ENCODE measurements around the gene STUB1. TPM values are rescaled to one million over a fixed set of nuclear protein-coding genes. Genes with fewer than 3 reads are reported as not detected.
"Not testable (repeated sequence)": the region's sequence is repeated elsewhere in the genome, so short reads cannot be mapped to it uniquely, and the experiment has no call there.

The STUB1 gene
- total and polyA plus RNA-seq, 2 donors (not counting 1 experiment from before 2014, with no cell fraction given) = 94.6 to 133 TPM

DNA sequence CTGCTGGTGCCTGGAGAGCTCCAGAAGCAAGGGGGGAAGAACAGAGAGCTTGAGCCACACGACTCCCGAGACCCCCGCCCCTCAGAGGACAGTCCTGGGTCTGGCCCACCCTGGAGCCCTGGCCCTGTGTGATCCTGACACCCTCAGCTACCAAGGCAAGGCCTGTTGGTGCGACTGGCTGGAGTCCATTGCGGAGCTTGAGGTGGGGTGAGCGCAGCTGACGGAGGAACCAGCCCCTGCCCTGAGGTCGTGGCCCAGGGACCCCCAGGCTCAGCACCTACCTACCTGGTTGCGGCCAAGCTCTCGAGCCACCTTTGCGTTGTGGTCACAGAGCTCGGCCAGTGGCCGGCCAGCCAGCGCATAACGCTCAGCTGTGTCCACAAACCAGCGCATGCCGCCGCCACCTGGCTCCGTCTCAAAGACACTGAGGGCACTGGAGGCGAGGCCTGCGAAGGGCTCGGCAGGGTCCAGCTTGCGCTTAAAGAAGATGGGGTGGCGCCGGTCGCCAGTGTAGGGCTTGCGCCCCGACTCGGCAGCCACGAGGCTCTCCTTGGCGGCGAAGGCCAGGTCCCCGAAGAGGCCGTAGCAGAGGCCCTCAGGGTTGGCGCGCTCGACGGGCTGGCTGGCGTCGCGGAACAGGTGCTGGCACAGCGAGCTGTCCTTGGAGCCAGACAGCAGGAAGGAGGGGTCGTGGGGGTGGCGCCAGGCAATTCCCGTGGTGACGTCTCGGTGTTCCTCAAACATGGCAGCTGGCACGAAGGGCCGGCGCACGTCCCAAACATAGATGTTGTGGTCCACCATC is 6.5 kb downstream of the STUB1 start:
- TF ChIP-seq, protein P1, sequence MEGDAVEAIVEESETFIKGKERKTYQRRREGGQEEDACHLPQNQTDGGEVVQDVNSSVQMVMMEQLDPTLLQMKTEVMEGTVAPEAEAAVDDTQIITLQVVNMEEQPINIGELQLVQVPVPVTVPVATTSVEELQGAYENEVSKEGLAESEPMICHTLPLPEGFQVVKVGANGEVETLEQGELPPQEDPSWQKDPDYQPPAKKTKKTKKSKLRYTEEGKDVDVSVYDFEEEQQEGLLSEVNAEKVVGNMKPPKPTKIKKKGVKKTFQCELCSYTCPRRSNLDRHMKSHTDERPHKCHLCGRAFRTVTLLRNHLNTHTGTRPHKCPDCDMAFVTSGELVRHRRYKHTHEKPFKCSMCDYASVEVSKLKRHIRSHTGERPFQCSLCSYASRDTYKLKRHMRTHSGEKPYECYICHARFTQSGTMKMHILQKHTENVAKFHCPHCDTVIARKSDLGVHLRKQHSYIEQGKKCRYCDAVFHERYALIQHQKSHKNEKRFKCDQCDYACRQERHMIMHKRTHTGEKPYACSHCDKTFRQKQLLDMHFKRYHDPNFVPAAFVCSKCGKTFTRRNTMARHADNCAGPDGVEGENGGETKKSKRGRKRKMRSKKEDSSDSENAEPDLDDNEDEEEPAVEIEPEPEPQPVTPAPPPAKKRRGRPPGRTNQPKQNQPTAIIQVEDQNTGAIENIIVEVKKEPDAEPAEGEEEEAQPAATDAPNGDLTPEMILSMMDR (conservative IDR thresholded peaks at IDR 0.05 in 1 of 2, IDR thresholded peaks at IDR 0.05 in 1 of 2; ENCODE audit: low read depth in 1 of 2, low read length in 2 of 2) = no peak
- no peak for TF ChIP-seq EZH2 (IDR thresholded peaks at IDR 0.05; ENCODE audit: low read length, missing control alignments)
- Histone ChIP-seq H3K4me1 (ENCODE audit: control insufficient read depth, extremely low read depth, insufficient read depth, low read length) (peaks cover 14% of the 10 kb centered on the region), H3K4me3 (replicated peaks in 1 of 4; ENCODE audit: control extremely low read depth in 1 of 4, insufficient read depth in 1 of 4, low read depth in 3 of 4, low read length in 4 of 4) (no peak overlapping the region), H3K79me2 (ENCODE audit: control insufficient read depth, insufficient read depth, low read length) (peaks cover 28% of the 10 kb centered on the region), H4K20me1 (ENCODE audit: control insufficient read depth, extremely low read depth, insufficient read depth, low read length) (no peaks in the 10 kb centered on the region), H3K4me2 (ENCODE audit: extremely low read depth, insufficient read depth, low read length) (no peak overlapping the region), H3K9me3 (ENCODE audit: control insufficient read depth, insufficient read depth, low read depth, low read length) (no peaks in the 10 kb centered on the region), H3K27me3 (ENCODE audit: control insufficient read depth, insufficient read depth, low read length) (no peaks in the 10 kb centered on the region), H3K27ac (ENCODE audit: insufficient read depth, low read length) (no peak overlapping the region), H3K36me3 (ENCODE audit: control insufficient read depth, insufficient read depth, low read length) (peaks cover 35% of the 10 kb centered on the region), H3K9ac (ENCODE audit: insufficient read depth, low read length) (no peak overlapping the region), H2AFZ (ENCODE audit: low read length) (no peak overlapping the region)
- no peak for DNase-seq (ENCODE audit: low read depth in 2 of 2)

DNA sequence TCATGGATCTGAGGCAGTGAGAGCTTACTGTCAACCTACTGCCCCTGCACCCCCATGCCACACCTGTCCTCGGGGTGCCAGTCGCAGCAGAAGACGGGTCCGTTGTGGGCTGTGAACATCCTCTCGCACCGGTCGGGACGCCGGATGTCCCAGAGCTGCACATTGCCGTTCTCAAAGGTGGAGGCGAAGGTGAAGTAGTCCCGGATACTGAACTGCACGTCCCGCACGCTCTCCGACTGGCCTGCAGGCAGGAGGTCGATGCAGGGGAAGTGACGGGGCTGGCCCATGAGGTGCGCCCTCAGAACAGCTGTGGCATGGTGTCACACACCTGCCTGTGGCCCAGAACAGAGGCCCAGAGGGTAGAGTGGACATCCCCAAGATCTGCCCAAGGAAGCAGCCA is 7.3 kb downstream of the STUB1 start:
- Histone ChIP-seq H3K4me3 (replicated peaks in 1 of 4; ENCODE audit: control extremely low read depth in 1 of 4, insufficient read depth in 1 of 4, low read depth in 3 of 4, low read length in 4 of 4) (no peak overlapping the region), H3K27me3 (ENCODE audit: control insufficient read depth, insufficient read depth, low read length) (no peaks in the 10 kb centered on the region), H3K27ac (ENCODE audit: insufficient read depth, low read length) (no peak overlapping the region), H3K4me2 (ENCODE audit: extremely low read depth, insufficient read depth, low read length) (no peak overlapping the region), H2AFZ (ENCODE audit: low read length) (no peak overlapping the region), H3K9ac (ENCODE audit: insufficient read depth, low read length) (no peak overlapping the region), H3K36me3 (ENCODE audit: control insufficient read depth, insufficient read depth, low read length) (peaks cover 27% of the 10 kb centered on the region), H3K4me1 (ENCODE audit: control insufficient read depth, extremely low read depth, insufficient read depth, low read length) (peaks cover 9% of the 10 kb centered on the region), H3K9me3 (ENCODE audit: control insufficient read depth, insufficient read depth, low read depth, low read length) (no peaks in the 10 kb centered on the region), H3K79me2 (ENCODE audit: control insufficient read depth, insufficient read depth, low read length) (peaks cover 19% of the 10 kb centered on the region), H4K20me1 (ENCODE audit: control insufficient read depth, extremely low read depth, insufficient read depth, low read length) (no peaks in the 10 kb centered on the region)
- TF ChIP-seq, protein P1 (conservative IDR thresholded peaks at IDR 0.05 in 1 of 2, IDR thresholded peaks at IDR 0.05 in 1 of 2; ENCODE audit: low read depth in 1 of 2, low read length in 2 of 2) = no peak
- no peak for TF ChIP-seq EZH2 (IDR thresholded peaks at IDR 0.05; ENCODE audit: low read length, missing control alignments)
- no peak for DNase-seq (ENCODE audit: low read depth in 2 of 2)

DNA sequence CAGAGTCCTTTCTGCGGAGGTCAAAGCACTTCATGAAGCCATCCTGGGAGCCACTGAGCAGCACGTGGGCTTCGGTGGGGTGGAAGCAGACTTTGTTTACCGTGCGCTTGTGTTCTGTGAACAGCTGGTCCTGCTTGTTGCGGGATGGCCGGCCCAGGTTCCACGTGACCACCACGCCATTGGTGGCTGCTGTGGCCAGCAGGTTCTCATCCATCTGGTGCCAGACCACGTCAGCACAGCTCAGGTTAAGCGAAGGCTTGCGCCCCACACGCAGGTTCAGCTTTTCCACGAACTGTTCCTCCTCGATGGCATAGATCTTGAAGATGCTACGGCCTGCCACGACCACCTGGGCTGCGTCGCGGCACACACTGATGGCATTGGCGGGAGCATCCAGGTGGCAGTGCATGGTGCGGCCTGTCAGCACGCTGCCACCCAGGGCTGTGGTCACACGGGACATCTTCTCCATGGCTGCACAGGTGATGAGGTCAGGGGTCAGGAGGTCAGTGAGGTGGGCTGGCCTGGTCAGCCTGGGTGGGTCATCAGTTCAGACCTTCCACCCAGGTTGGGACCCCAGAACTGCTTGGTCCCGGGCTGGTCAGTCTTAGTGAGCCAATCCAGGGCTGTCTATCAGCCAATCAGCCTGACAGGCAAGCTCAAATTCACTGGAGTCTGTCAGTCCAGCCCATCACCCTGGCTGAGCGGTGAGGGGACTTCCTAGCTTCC is 9.1 kb downstream of the STUB1 start:
- H2AFZ ChIP-seq (ENCODE audit: low read length) = peak overlapping the region; percentile 6
- H3K4me2 ChIP-seq (ENCODE audit: extremely low read depth, insufficient read depth, low read length) = peak overlapping the region; percentile 91
- no peaks in the 10 kb centered on the region for H3K9me3 ChIP-seq (ENCODE audit: control insufficient read depth, insufficient read depth, low read depth, low read length)
- no peak for TF ChIP-seq EZH2 (IDR thresholded peaks at IDR 0.05; ENCODE audit: low read length, missing control alignments)
- TF ChIP-seq, protein P1 (conservative IDR thresholded peaks at IDR 0.05 in 1 of 2, IDR thresholded peaks at IDR 0.05 in 1 of 2; ENCODE audit: low read depth in 1 of 2, low read length in 2 of 2) = no peak
- peaks cover 3% of the 10 kb centered on the region for H3K4me1 ChIP-seq (ENCODE audit: control insufficient read depth, extremely low read depth, insufficient read depth, low read length)
- no peak for DNase-seq (ENCODE audit: low read depth in 2 of 2)
- no peaks in the 10 kb centered on the region for H4K20me1 ChIP-seq (ENCODE audit: control insufficient read depth, extremely low read depth, insufficient read depth, low read length)
- peak overlapping the region; percentile 67 for H3K27ac ChIP-seq (ENCODE audit: insufficient read depth, low read length)
- peaks cover 6% of the 10 kb centered on the region for H3K79me2 ChIP-seq (ENCODE audit: control insufficient read depth, insufficient read depth, low read length)
- peaks cover 11% of the 10 kb centered on the region for H3K27me3 ChIP-seq (ENCODE audit: control insufficient read depth, insufficient read depth, low read length)
- peaks cover 18% of the 10 kb centered on the region for H3K36me3 ChIP-seq (ENCODE audit: control insufficient read depth, insufficient read depth, low read length)
- peak overlapping the region; percentile 67 to 84 (median 78) for H3K4me3 ChIP-seq (replicated peaks in 1 of 4; ENCODE audit: control extremely low read depth in 1 of 4, insufficient read depth in 1 of 4, low read depth in 3 of 4, low read length in 4 of 4)
- peak overlapping the region; percentile 73 for H3K9ac ChIP-seq (ENCODE audit: insufficient read depth, low read length)

DNA sequence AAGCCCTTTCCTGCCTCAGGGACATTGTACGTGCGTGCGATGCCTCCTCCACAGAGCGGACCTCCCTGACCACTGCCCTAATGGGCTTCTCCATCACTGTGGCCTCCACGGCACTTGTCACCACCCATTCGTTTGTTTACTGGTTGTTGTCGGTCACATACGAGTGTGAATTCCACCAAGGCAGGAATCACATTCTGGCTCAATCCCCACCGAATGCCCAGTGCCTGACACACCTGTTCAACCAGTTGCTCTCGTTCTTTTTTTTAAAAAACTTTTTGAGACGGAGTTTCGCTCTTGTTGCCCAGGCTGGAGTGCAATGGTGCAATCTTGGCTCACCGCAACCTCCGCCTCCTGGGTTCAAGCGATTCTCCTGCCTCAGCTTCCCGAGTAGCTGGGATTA is 11.0 kb downstream of the STUB1 start:
- H3K79me2 ChIP-seq (ENCODE audit: control insufficient read depth, insufficient read depth, low read length); H4K20me1 ChIP-seq (ENCODE audit: control insufficient read depth, extremely low read depth, insufficient read depth, low read length); H3K9ac ChIP-seq (ENCODE audit: insufficient read depth, low read length); H3K4me1 ChIP-seq (ENCODE audit: control insufficient read depth, extremely low read depth, insufficient read depth, low read length); DNase-seq (ENCODE audit: low read depth in 2 of 2); H3K27ac ChIP-seq (ENCODE audit: insufficient read depth, low read length); H3K4me2 ChIP-seq (ENCODE audit: extremely low read depth, insufficient read depth, low read length); H2AFZ ChIP-seq (ENCODE audit: low read length); H3K9me3 ChIP-seq (ENCODE audit: control insufficient read depth, insufficient read depth, low read depth, low read length); H3K4me3 ChIP-seq (replicated peaks in 1 of 4; ENCODE audit: control extremely low read depth in 1 of 4, insufficient read depth in 1 of 4, low read depth in 3 of 4, low read length in 4 of 4): not testable (repeated sequence)
- Histone ChIP-seq H3K36me3 (ENCODE audit: control insufficient read depth, insufficient read depth, low read length) (peaks cover 10% of the 10 kb centered on the region), H3K27me3 (ENCODE audit: control insufficient read depth, insufficient read depth, low read length) (peaks cover 21% of the 10 kb centered on the region)

All from fibroblast of lung (primary cell).